Mesenchymal stem cell (in vitro differentiated cells and primary cell): Measurements from ENCODE around the gene ESX1.

Experiments
- DNase-seq: peaks from one replicate; pipeline ENCODE4 v3.0.0-alpha.2; 2013
- H2AFZ ChIP-seq: one replicate; pipeline ENCODE4 v1.6.1; 2013; ENCODE audit warnings: low read depth, mild to moderate bottlenecking, control low read depth, inconsistent platforms, low read length, moderate library complexity
- H2AK5ac ChIP-seq: 2 replicates; pipeline ENCODE4 v1.6.1; 2013; ENCODE audit warnings: low read length, moderate library complexity, mild to moderate bottlenecking, inconsistent platforms; ENCODE audit not compliant: severe bottlenecking
- H2BK120ac ChIP-seq: one replicate; pipeline ENCODE4 v1.6.1; 2013; ENCODE audit warnings: low read depth, mild to moderate bottlenecking, inconsistent platforms, low read length, moderate library complexity
- H2BK12ac ChIP-seq, 2 experiments: one replicate each; pipeline ENCODE4 v1.6.1; 2013; ENCODE audit warnings: inconsistent platforms in 2 of 2, low read length in 2 of 2, mild to moderate bottlenecking in 2 of 2, moderate library complexity in 2 of 2, control low read depth in 1 of 2
- H2BK15ac ChIP-seq: one replicate; pipeline ENCODE4 v1.6.1; 2013; ENCODE audit warnings: mild to moderate bottlenecking, low read depth, inconsistent platforms; ENCODE audit not compliant: poor library complexity, severe bottlenecking
- H2BK5ac ChIP-seq: 2 replicates; pipeline ENCODE4 v1.6.1; 2013; ENCODE audit warnings: low read depth, mild to moderate bottlenecking, low read length, control low read depth, inconsistent platforms; ENCODE audit not compliant: poor library complexity, severe bottlenecking
- H3K14ac ChIP-seq, 2 experiments: one replicate each; pipeline ENCODE4 v1.6.1; 2013; ENCODE audit warnings: inconsistent platforms in 2 of 2, low read length in 2 of 2, control low read depth in 1 of 2, mild to moderate bottlenecking in 1 of 2, moderate library complexity in 1 of 2
- H3K18ac ChIP-seq, 2 experiments: one replicate each; pipeline ENCODE4 v1.6.1; 2013; ENCODE audit warnings: inconsistent platforms in 2 of 2, low read length in 2 of 2, control low read depth in 1 of 2, low read depth in 1 of 2, mild to moderate bottlenecking in 1 of 2
- H3K23ac ChIP-seq, 2 experiments: one replicate each; pipeline ENCODE4 v1.6.1; 2013; ENCODE audit warnings: inconsistent platforms in 2 of 2, low read length in 2 of 2, mild to moderate bottlenecking in 2 of 2, moderate library complexity in 2 of 2, control low read depth in 1 of 2
- H3K27ac ChIP-seq: 2 replicates; pipeline ENCODE4 v1.5.1; 2013; ENCODE audit warnings: mild to moderate bottlenecking, moderate library complexity, low read length, control low read depth, inconsistent platforms; ENCODE audit not compliant: poor library complexity, severe bottlenecking
- H3K27me3 ChIP-seq, 2 experiments: 2 replicates each; pipeline versions ENCODE4 v1.6.1 to v1.7.0; 2013; ENCODE audit warnings: low read length in 2 of 2, mild to moderate bottlenecking in 2 of 2, moderate library complexity in 2 of 2, control low read depth in 1 of 2, inconsistent platforms in 1 of 2; ENCODE audit not compliant: control insufficient read depth in 1 of 2, insufficient read depth in 1 of 2
- H3K36me3 ChIP-seq, 2 experiments: 2 replicates each; pipeline versions ENCODE4 v1.6.1 to v1.7.0; 2013; ENCODE audit warnings: low read length in 2 of 2, control low read depth in 1 of 2, inconsistent platforms in 1 of 2, low read depth in 1 of 2, mild to moderate bottlenecking in 1 of 2; ENCODE audit not compliant: insufficient read depth in 2 of 2, control insufficient read depth in 1 of 2
- H3K4ac ChIP-seq, 2 experiments: one replicate each; pipeline ENCODE4 v1.6.1; 2013; ENCODE audit warnings: inconsistent platforms in 2 of 2, low read length in 2 of 2, mild to moderate bottlenecking in 2 of 2, moderate library complexity in 2 of 2, control low read depth in 1 of 2, low read depth in 1 of 2
- H3K4me1 ChIP-seq: 2 replicates; pipeline ENCODE4 v1.6.1; 2013; ENCODE audit warnings: low read depth, low read length, control low read depth; ENCODE audit not compliant: control insufficient read depth, insufficient read depth
- H3K4me2 ChIP-seq: 2 replicates; pipeline ENCODE4 v1.6.1; 2013; ENCODE audit warnings: low read length, mild to moderate bottlenecking, inconsistent platforms; ENCODE audit not compliant: poor library complexity, severe bottlenecking
- H3K4me3 ChIP-seq, 2 experiments: 2 replicates each; pipeline versions ENCODE4 v1.5.1 to v1.7.0; 2013; ENCODE audit warnings: low read length in 2 of 2, mild to moderate bottlenecking in 2 of 2, control low read depth in 1 of 2, low read depth in 1 of 2; ENCODE audit not compliant: insufficient read depth in 1 of 2
- H3K79me1 ChIP-seq: replicated peaks from 2 replicates; pipeline ENCODE4 v1.6.1; 2013; ENCODE audit warnings: mild to moderate bottlenecking, control low read depth, low read length, inconsistent platforms; ENCODE audit not compliant: poor library complexity, severe bottlenecking
- H3K9ac ChIP-seq: 2 replicates; pipeline ENCODE4 v1.7.0; 2013; ENCODE audit warnings: mild to moderate bottlenecking, low read length, moderate library complexity
- H3K9me3 ChIP-seq: 2 replicates; pipeline ENCODE4 v1.7.0; 2013; ENCODE audit warnings: mild to moderate bottlenecking, low read length; ENCODE audit not compliant: control insufficient read depth
- H4K8ac ChIP-seq: one replicate; pipeline ENCODE4 v1.6.1; 2013; ENCODE audit warnings: inconsistent platforms, mild to moderate bottlenecking, low read length, moderate library complexity
- H4K91ac ChIP-seq: one replicate; pipeline ENCODE4 v1.6.1; 2013; ENCODE audit warnings: mild to moderate bottlenecking, low read length, inconsistent platforms
- WGBS: methylation state at CpG from one replicate; pipeline ENCODE4 v1.1.7; 2013; ENCODE audit warnings: mixed read lengths; 5-methylcytosine and 5-hydroxymethylcytosine counted together

Gene ESX1

GRCh38 chrX:104285201-104285600 is 30.5 kb upstream of the ESX1 start:
- H2BK15ac ChIP-seq = no peak overlapping the region
- no peak overlapping the region for H2AK5ac ChIP-seq
- 92% methylated on average over 3 of the region's 4 CpGs for WGBS

GRCh38 chrX:104284507-104284906 is 29.8 kb upstream of the ESX1 start:
- Histone ChIP-seq H3K36me3 (no peaks in the 10 kb centered on the region), H3K27me3 (peaks cover 0 to 45% of the 10 kb centered on the region in 2 experiments), H4K8ac (no peak overlapping the region), H2BK12ac (no peak overlapping the region), H2BK15ac (no peak overlapping the region), H3K9me3 (no peaks in the 10 kb centered on the region), H3K4me1 (no peaks in the 10 kb centered on the region), H4K91ac (no peak overlapping the region), H3K4ac (no peak overlapping the region), H2AK5ac (no peak overlapping the region), H3K27ac (no peak overlapping the region), H3K23ac (no peak overlapping the region), H3K4me3 (no peak overlapping the region), H3K18ac (no peak overlapping the region), H3K79me1 (no peaks in the 10 kb centered on the region), H2AFZ (no peak overlapping the region), H2BK120ac (no peak overlapping the region), H3K4me2 (no peak overlapping the region), H2BK5ac (no peak overlapping the region), H3K14ac (no peak overlapping the region), H3K9ac (no peak overlapping the region)
- WGBS = 71% methylated on average over 1 of the region's 2 CpGs
- no peak for DNase-seq

More at GRCh38 chrX:104285201-104285600, 30.5 kb upstream of the ESX1 start:
- Histone ChIP-seq H2AFZ (no peak overlapping the region), H3K4me2 (no peak overlapping the region), H3K18ac (no peak overlapping the region), H3K23ac (no peak overlapping the region), H4K91ac (no peak overlapping the region), H2BK5ac (no peak overlapping the region), H2BK12ac (no peak overlapping the region), H3K4me3 (no peak overlapping the region), H4K8ac (no peak overlapping the region), H3K4me1 (no peaks in the 10 kb centered on the region), H3K79me1 (no peaks in the 10 kb centered on the region), H3K9ac (no peak overlapping the region), H3K27ac (no peak overlapping the region), H3K36me3 (no peaks in the 10 kb centered on the region), H3K27me3 (peaks cover 0 to 44% of the 10 kb centered on the region in 2 experiments), H2BK120ac (no peak overlapping the region), H3K9me3 (no peaks in the 10 kb centered on the region), H3K14ac (no peak overlapping the region), H3K4ac (no peak overlapping the region)
- no peak for DNase-seq

GRCh38 chrX:104282166-104282725 is 27.5 kb upstream of the ESX1 start:
- no peak overlapping the region for H3K14ac ChIP-seq
- H2BK15ac ChIP-seq = no peak overlapping the region
- no peak overlapping the region for H4K8ac ChIP-seq
- no peaks in the 10 kb centered on the region for H3K9me3 ChIP-seq
- H3K9ac ChIP-seq = no peak overlapping the region
- no peak overlapping the region for H2AFZ ChIP-seq
- no peak overlapping the region for H2BK12ac ChIP-seq
- H3K27ac ChIP-seq = no peak overlapping the region
- H2AK5ac ChIP-seq = no peak overlapping the region
- peaks cover 0 to 50% of the 10 kb centered on the region in 2 experiments for H3K27me3 ChIP-seq
- no peaks in the 10 kb centered on the region for H3K4me1 ChIP-seq
- H3K79me1 ChIP-seq = no peaks in the 10 kb centered on the region
- H2BK120ac ChIP-seq = no peak overlapping the region
- no peak overlapping the region for H3K23ac ChIP-seq
- H2BK5ac ChIP-seq = no peak overlapping the region
- no peak overlapping the region for H3K4ac ChIP-seq
- no peak overlapping the region for H3K4me3 ChIP-seq
- 91% methylated on average over 9 of the region's 9 CpGs for WGBS
- no peak overlapping the region for H3K18ac ChIP-seq
- H3K4me2 ChIP-seq = no peak overlapping the region
- DNase-seq = no peak
- no peak overlapping the region for H4K91ac ChIP-seq
- no peaks in the 10 kb centered on the region for H3K36me3 ChIP-seq

GRCh38 chrX:104281564-104281963 is 26.8 kb upstream of the ESX1 start:
- Histone ChIP-seq H3K23ac (no peak overlapping the region), H3K9me3 (no peaks in the 10 kb centered on the region), H2BK120ac (no peak overlapping the region), H2BK5ac (no peak overlapping the region), H2BK15ac (no peak overlapping the region), H3K9ac (no peak overlapping the region), H2BK12ac (no peak overlapping the region), H3K36me3 (no peaks in the 10 kb centered on the region), H3K79me1 (no peaks in the 10 kb centered on the region), H3K27me3 (peaks cover 0 to 48% of the 10 kb centered on the region in 2 experiments), H3K4me2 (no peak overlapping the region), H4K8ac (no peak overlapping the region), H4K91ac (no peak overlapping the region), H3K4me1 (no peaks in the 10 kb centered on the region), H2AFZ (no peak overlapping the region), H2AK5ac (no peak overlapping the region), H3K27ac (no peak overlapping the region), H3K18ac (no peak overlapping the region), H3K14ac (no peak overlapping the region), H3K4me3 (no peak overlapping the region), H3K4ac (no peak overlapping the region)
- WGBS = 87% methylated on average over 4 of the region's 4 CpGs
- DNase-seq = no peak
